Aorta (tissue), 5 donors: ENCODE measurements around the gene LYAR. TPM values are rescaled to one million over a fixed set of nuclear protein-coding genes. Genes with fewer than 3 reads are reported as not detected.

Source experiments
- ATAC-seq: fragments of 200-7000 bp; cut with Tn5 transposase; one replicate; pipeline ENCODE4 v1.9.1; 2022; ENCODE audit warnings: moderate library complexity; ENCODE audit not compliant: low FRiP score
- DNase-seq, 2 donors: peaks; one replicate each; pipeline ENCODE4 v3.0.0-alpha.2; 2020
- H3K27ac ChIP-seq, 2 donors: one replicate each; pipeline ENCODE4 v1.5.1; 2013; ENCODE audit warnings: low read length in 2 of 2, mild to moderate bottlenecking in 2 of 2, moderate library complexity in 2 of 2, control low read depth in 1 of 2, inconsistent platforms in 1 of 2, low read depth in 1 of 2
- H3K27me3 ChIP-seq, 2 donors: one replicate each; pipeline ENCODE4 v1.6.1; 2013; ENCODE audit warnings: control low read depth in 1 of 2, low read length in 1 of 2, mild to moderate bottlenecking in 1 of 2, moderate library complexity in 1 of 2; ENCODE audit not compliant: insufficient read depth in 2 of 2, control insufficient read depth in 1 of 2
- H3K36me3 ChIP-seq, 2 donors: one replicate each; pipeline ENCODE4 v1.6.1; 2013; ENCODE audit warnings: control low read depth in 1 of 2, low read length in 1 of 2, mild to moderate bottlenecking in 1 of 2; ENCODE audit not compliant: insufficient read depth in 2 of 2, control insufficient read depth in 1 of 2
- H3K4me1 ChIP-seq, 2 donors: one replicate each; pipeline ENCODE4 v1.6.1; 2013; ENCODE audit warnings: low read length in 2 of 2, control low read depth in 1 of 2, mild to moderate bottlenecking in 1 of 2, moderate library complexity in 1 of 2; ENCODE audit not compliant: insufficient read depth in 2 of 2, control insufficient read depth in 1 of 2
- H3K4me3 ChIP-seq, 2 donors: one replicate each; pipeline ENCODE4 v1.5.1; 2013; ENCODE audit warnings: low read length in 2 of 2, control low read depth in 1 of 2, mild to moderate bottlenecking in 1 of 2
- H3K9me3 ChIP-seq: one replicate; pipeline ENCODE4 v1.6.1; 2013; ENCODE audit warnings: mild to moderate bottlenecking, low read length; ENCODE audit not compliant: control insufficient read depth
- WGBS, 2 donors: extraction: QIAGEN DNeasy Blood & Tissue Kit; methylation state at CpG; one replicate each; pipeline ENCODE4 v1.1.7; 2013; 5-methylcytosine and 5-hydroxymethylcytosine counted together
- intact Hi-C, 2 donors: fragments of 100-400 bp; cut with DNase I; formaldehyde crosslinking; loops; one replicate each; pipeline versions ENCODE4 v1.14.2 to v1.15.0; 2022
- polyA plus RNA-seq, 2 donors: library from polyadenylated mRNA; stranded (reverse); fragments of 200-250 nt; gene quantifications; one replicate each; pipeline ENCODE4 v1.2.3, GENCODE V29; 2013
- total RNA-seq, 2 donors: library from RNA; stranded (reverse); fragmentation: NEBNext Ultra II Directional; extraction: Animal tissue kit (Norgen Biotek cat#: 25700); gene quantifications; one replicate each; pipeline ENCODE4 v1.2.1, GENCODE V29; 2021
- donor health status: healthy with polysubstance abuse.
- donor health status: Bipolar disorder and iron deficiency.
- donor health status: DM: no; HTN: no; CAD: no.
- donor health status: DM: no; HTN: no; CAD: no.
- donor health status: DM: yes; HTN: yes; CAD: no.

Gene LYAR
- total and polyA plus RNA-seq, 4 donors: 9.6 to 14.8 (median 12.1) TPM

- Histone ChIP-seq H3K27ac (no peak overlapping the region), H3K4me3 (no peak overlapping the region), H3K9me3 (no peaks in the 10 kb centered on the region), H3K27me3 (peaks cover 0 to 4% of the 10 kb centered on the region in 2 donors), H3K36me3 (no peaks in the 10 kb centered on the region), H3K4me1 (no peaks in the 10 kb centered on the region)
- intact Hi-C loops: no loop called here
- no peak for DNase-seq
- no peak for ATAC-seq
- 9% methylated on average over 38 to 41 of the region's 41 CpGs for WGBS, 2 donors
Measured at GRCh38 chr4:4225915-4226605, 63.9 kb downstream of the LYAR start.

Other genes starting within 250 kb of the LYAR start
- not detected for gene OTOP1, start 63.2 kb downstream of the LYAR start, total RNA-seq
- gene OTOP1, start 63.2 kb downstream of the LYAR start, polyA plus RNA-seq: not detected
- gene TMEM128, start 41.9 kb downstream of the LYAR start, total RNA-seq: 10 to 100 TPM; 14.8 to 15.6 TPM
- 10 to 100 TPM; 21.0 to 27.8 TPM for gene TMEM128, start 41.9 kb downstream of the LYAR start, polyA plus RNA-seq
- 1 to 10 TPM; 4.9 to 7.4 TPM for gene ZBTB49, start 97 bp upstream of the LYAR start, total RNA-seq
- gene ZBTB49, start 97 bp upstream of the LYAR start, polyA plus RNA-seq: 1 to 10 TPM; 1.4 to 4.8 TPM
- gene NSG1, start 96.9 kb upstream of the LYAR start, total RNA-seq: under 1 TPM; 0.58 to 0.78 TPM
- gene NSG1, start 96.9 kb upstream of the LYAR start, polyA plus RNA-seq: 1 to 10 TPM in 1 of 2 donors, not detected in 1; 1.5 TPM